Testis (tissue), 3 donors: ENCODE results near the gene PHYKPL. TPM values are rescaled to one million over a fixed set of nuclear protein-coding genes. Genes with fewer than 3 reads are reported as not detected.
A peak's percentile ranks its signal among the peaks of the same experiment; 100 is the strongest.

Experiments used
- DNase-seq: peaks from one replicate; pipeline ENCODE4 v3.0.0-alpha.2; 2019
- H3K27ac ChIP-seq, 2 donors: fragments of 200-600 bp; sonication (generic); one replicate each; pipeline ENCODE4 v1.5.1; 2019
- H3K27me3 ChIP-seq: fragments of 200-600 bp; sonication (generic); one replicate; pipeline ENCODE4 v1.5.1; 2019
- H3K36me3 ChIP-seq: fragments of 200-600 bp; sonication (generic); one replicate; pipeline ENCODE4 v1.5.1; 2017; ENCODE audit warnings: low read depth; ENCODE audit errors: missing control alignments
- H3K4me1 ChIP-seq: fragments of 200-600 bp; sonication (generic); one replicate; pipeline ENCODE4 v1.5.1; 2019
- H3K4me3 ChIP-seq, 2 donors: fragments of 200-600 bp; sonication (generic); one replicate each; pipeline ENCODE4 v1.5.1; 2017 to 2019
- H3K9me3 ChIP-seq: fragments of 200-600 bp; sonication (generic); one replicate; pipeline ENCODE4 v1.5.1; 2017
- POLR2A ChIP-seq: fragments of 450-650 bp; IDR thresholded peaks from one replicate; pipeline ENCODE4 v1.6.1; 2017; ENCODE audit warnings: antibody characterized with exemption, mild to moderate bottlenecking, moderate library complexity
- WGBS, 2 donors: methylation state at CpG; one replicate each; pipeline ENCODE4 v1.1.5; 2018; 5-methylcytosine and 5-hydroxymethylcytosine counted together
- intact Hi-C: fragments of 100-400 bp; cut with DNase I; formaldehyde crosslinking; loops from one replicate; pipeline ENCODE4 v1.15.1; 2023; ENCODE audit warnings: low total_unique reads
- polyA plus RNA-seq: library from polyadenylated mRNA; stranded (reverse); fragments of 350-450 nt; fragmentation: Illumina TruSeq; extraction: RNeasy Lipid Tissue Mini Kit (QIAGEN cat#74804); gene quantifications from one replicate; pipeline ENCODE4 v1.2.3, GENCODE V29; 2014; ENCODE audit warnings: low read depth, low replicate concordance; ENCODE audit not compliant: insufficient read depth
- total RNA-seq, 2 donors: library from RNA; depleted of rRNA; stranded (reverse); fragments of >200 nt; gene quantifications; one replicate each; pipeline ENCODE4 v1.2.3, GENCODE V29; 2016
- TF ChIP-seq, protein P1 (sequence below), 3 experiments: fragments of 450-650 bp in 2 of 3; fragments of 200-600 bp in 1 of 3; sonication (generic) in 1 of 3; IDR thresholded peaks; one replicate each; pipeline ENCODE4 v1.5.1; 2016 to 2019; ENCODE audit warnings: antibody characterized with exemption in 3 of 3, mild to moderate bottlenecking in 2 of 3, moderate library complexity in 1 of 3

Gene PHYKPL
- total and polyA plus RNA-seq, 3 donors from 2014 or later, result 81.7 to 122 (median 121) TPM

DNA sequence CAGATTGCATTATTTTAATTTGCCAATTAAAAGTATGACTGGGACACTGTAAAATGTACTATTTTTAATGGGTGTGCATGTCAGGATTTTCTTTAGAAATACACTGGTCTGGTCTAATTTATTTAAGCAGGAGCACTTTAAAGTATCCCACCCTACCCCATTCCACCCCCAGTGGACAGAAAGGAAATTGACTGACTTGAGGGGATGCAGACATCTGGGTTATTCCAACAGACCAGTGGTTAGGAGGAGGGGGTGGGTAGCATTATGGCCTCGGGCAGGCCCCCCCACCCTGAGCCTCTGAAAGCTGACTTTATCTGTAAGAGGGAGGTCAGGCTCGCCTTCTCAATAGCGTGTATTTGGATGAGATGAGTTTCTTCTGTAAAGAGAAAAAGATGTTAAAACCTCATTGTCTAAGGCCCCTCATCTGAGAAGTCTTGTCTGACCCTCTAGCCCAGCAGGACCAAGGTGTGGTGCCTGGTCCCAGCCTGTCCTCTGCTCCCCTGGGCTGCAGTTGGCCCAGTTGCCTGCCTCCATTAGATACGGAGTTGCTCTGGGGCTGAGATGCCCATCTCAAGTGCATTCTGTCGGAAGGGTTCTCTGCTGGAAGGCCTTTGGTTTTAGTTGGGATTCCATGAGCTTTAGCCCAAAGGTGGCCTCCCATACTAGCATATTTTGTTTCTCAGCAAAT is 23.9 kb downstream of the PHYKPL start:
- Histone ChIP-seq H3K9me3 (no peaks in the 10 kb centered on the region), H3K36me3 (no peaks in the 10 kb centered on the region), H3K27me3 (no peaks in the 10 kb centered on the region), H3K4me3 (no peak overlapping the region), H3K4me1 (peaks cover 27% of the 10 kb centered on the region), H3K27ac (peak overlapping the region in 1 of 2 donors; percentile 39)
- no peak for DNase-seq
- intact Hi-C loops, result no loop called here
- WGBS, 2 donors, result 68 to 77% methylated on average over 3 to 5 of the region's 5 CpGs
- TF ChIP-seq, protein P1, sequence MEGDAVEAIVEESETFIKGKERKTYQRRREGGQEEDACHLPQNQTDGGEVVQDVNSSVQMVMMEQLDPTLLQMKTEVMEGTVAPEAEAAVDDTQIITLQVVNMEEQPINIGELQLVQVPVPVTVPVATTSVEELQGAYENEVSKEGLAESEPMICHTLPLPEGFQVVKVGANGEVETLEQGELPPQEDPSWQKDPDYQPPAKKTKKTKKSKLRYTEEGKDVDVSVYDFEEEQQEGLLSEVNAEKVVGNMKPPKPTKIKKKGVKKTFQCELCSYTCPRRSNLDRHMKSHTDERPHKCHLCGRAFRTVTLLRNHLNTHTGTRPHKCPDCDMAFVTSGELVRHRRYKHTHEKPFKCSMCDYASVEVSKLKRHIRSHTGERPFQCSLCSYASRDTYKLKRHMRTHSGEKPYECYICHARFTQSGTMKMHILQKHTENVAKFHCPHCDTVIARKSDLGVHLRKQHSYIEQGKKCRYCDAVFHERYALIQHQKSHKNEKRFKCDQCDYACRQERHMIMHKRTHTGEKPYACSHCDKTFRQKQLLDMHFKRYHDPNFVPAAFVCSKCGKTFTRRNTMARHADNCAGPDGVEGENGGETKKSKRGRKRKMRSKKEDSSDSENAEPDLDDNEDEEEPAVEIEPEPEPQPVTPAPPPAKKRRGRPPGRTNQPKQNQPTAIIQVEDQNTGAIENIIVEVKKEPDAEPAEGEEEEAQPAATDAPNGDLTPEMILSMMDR (IDR thresholded peaks at IDR 0.05), result no peak
- no peak for TF ChIP-seq POLR2A

DNA sequence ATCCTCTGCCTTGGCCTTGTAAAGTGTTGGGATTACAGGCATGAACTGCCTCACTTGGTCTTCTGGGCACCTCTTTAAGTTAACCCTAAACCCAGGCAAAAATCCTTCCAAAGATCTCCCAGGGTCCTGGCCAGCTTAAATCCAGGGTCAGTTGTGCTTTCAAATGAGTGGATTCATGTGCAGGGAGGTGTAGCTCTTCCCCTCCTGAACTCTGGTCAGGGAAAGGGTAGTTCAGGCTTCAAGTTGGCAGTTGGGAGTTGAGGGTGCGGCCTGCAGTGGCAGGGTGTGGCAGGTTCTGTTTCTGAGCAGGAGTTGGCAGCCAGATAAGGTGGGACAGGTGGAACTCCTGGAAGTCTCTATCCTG is 24.7 kb downstream of the PHYKPL start:
- Histone ChIP-seq H3K36me3 (no peaks in the 10 kb centered on the region), H3K4me1 (peaks cover 27% of the 10 kb centered on the region), H3K27me3 (no peaks in the 10 kb centered on the region), H3K4me3 (no peak overlapping the region), H3K27ac (peak overlapping the region in 1 of 2 donors; percentile 39), H3K9me3 (no peaks in the 10 kb centered on the region)
- WGBS, 2 donors, result 82 to 85% methylated on average over 1 of the region's 1 CpG
- TF ChIP-seq, protein P1 (IDR thresholded peaks at IDR 0.05), result no peak
- no peak for TF ChIP-seq POLR2A
- intact Hi-C loops, result no loop called here
- no peak for DNase-seq

DNA sequence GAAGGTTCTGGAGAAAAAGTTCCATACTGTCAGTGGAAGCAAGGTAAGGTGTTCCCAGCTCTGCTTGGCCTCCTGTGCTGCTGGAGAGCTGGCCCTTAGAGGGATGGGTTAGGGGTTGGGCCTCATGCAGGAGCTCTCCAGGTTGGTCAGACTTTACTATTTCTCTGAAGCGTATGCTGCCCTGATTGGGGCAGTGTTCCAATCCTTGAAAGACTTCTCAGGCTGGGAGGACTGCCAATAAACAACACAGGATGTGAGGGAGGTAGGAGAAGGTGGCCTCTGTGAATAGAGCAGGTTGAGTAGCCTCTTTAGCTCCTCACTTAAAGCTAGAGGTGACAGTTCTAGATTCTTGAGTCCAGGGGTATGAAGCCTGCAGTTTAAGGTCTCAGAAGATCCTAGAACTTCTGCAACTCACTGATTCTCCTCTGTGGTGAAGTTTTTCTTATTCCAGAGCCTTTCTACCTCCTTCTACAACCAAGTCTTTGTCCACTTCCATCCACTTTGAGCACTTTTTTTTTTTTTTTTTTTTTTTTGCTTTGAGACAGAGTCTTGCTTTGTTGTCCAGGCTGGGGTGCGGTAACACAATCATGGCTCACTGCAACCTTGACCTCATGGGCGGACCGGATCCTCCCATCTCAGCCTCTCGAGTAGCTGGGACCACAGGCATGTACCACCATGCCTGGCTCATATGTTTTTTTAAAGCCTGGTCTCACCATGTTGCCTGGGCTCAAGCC is 25.3 kb downstream of the PHYKPL start:
- H3K4me3 ChIP-seq, result no peak overlapping the region
- DNase-seq, result peak; percentile 56
- intact Hi-C loops, result no loop called here

DNA sequence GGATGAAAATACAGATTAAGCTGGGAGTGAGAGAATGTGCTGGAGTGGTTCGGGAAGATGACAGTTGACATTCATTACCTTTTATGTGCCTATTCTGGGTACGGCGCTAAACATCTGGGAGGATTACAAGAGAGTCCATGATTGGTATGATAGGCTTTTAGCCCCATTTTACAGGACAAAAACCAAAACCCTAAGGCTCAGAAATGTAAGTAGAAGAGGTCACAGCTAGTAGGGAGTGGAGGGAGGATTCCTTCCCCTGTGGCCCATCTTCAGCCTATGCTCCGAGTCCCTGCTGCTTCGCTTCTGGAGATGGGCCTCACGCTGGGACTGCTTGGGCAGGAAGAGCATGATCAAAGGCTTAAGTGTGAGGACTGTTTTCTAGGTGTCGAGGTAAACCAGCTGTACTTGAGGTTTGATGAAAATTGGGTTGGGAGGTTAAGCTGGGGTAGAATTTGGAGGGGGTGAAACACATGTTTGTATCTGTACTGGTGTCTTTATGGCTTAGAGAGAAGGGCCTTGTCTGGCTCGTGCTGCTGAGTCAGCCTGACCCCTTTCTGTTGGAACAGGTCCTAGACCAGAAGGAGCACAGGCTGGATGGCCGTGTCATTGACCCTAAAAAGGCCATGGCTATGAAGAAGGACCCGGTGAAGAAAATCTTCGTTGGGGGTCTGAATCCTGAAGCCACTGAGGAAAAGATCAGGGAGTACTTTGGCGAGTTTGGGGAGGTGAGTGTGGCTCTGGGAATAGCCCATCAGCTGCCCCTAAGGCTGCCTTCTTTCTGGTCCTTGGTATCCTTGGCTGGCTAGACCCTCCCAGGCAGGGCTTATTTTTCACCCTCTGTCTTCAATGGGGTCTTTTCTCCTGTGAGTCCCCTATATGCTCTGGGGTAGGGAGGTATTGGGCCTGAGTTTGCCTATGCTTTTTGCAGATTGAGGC is 26.2 kb downstream of the PHYKPL start:
- intact Hi-C loops, result no loop called here
- TF ChIP-seq, protein P1 (IDR thresholded peaks at IDR 0.05), result no peak
- TF ChIP-seq POLR2A, result no peak
- Histone ChIP-seq H3K4me1 (peaks cover 24% of the 10 kb centered on the region), H3K27me3 (no peaks in the 10 kb centered on the region), H3K36me3 (no peaks in the 10 kb centered on the region), H3K9me3 (no peaks in the 10 kb centered on the region), H3K4me3 (peak overlapping the region; percentile 75 to 98), H3K27ac (peak overlapping the region in 1 of 2 donors; percentile 64)
- WGBS, 2 donors, result 33 to 34% methylated on average over 12 of the region's 12 CpGs
- DNase-seq, result peak; percentile 38

More for the DNA sequence above, 25.3 kb downstream of the PHYKPL start:
- peaks cover 24% of the 10 kb centered on the region for H3K4me1 ChIP-seq
- no peaks in the 10 kb centered on the region for H3K27me3 ChIP-seq
- H3K9me3 ChIP-seq, result no peaks in the 10 kb centered on the region
- TF ChIP-seq POLR2A, result no peak
- TF ChIP-seq, protein P1 (IDR thresholded peaks at IDR 0.05), result no peak
- WGBS, 2 donors, result 44 to 53% methylated on average over 4 to 5 of the region's 5 CpGs
- no peaks in the 10 kb centered on the region for H3K36me3 ChIP-seq
- H3K27ac ChIP-seq, result peak overlapping the region in 1 of 2 donors; percentile 64
